ENCODE measurements around the gene ZFYVE26.
"Not testable (repeated sequence)": the region's sequence is repeated elsewhere in the genome, so short reads cannot be mapped to it uniquely, and the experiment has no call there.

The ZFYVE26 gene

DNA sequence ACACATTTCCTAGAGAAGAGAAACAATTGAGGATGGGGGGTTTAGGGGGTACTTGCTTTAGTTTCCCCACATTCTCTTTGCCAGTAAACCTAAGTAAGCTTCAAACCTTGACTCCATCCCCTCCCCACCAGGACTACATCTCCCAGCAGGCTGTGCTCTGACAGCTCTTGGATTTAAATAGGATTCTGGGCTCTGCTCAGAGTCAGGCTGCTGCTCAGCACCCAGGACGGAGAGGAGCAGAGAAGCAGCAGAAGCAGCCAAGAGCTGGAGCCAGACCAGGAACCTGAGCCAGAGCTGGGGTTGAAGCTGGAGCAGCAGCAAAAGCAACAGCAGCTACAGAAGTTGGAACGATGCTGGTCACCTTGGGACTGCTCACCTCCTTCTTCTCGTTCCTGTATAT is 94.1 kb downstream of the ZFYVE26 start:
- no peak overlapping the region for H3K27ac ChIP-seq (ENCODE audit: low read depth, low read length)
- WGBS: 60% methylated on average over 3 of the region's 3 CpGs
- H3K4me3 ChIP-seq (ENCODE audit: low read length): peak overlapping the region; percentile 25; the same call in 1 of the 2 replicates
- no peak overlapping the region for H3K9ac ChIP-seq (ENCODE audit: low read depth, low read length)
- no peaks in the 10 kb centered on the region for H3K9me3 ChIP-seq (ENCODE audit: insufficient read depth, low read depth, low read length)
- no peaks in the 10 kb centered on the region for H3K36me3 ChIP-seq (ENCODE audit: insufficient read depth, low read length)
- no peaks in the 10 kb centered on the region for H3K27me3 ChIP-seq (ENCODE audit: insufficient read depth, low read length)
- 0 out of 2 replicates have a peak, but pooled peaks cover 3% of the 10 kb centered on the region for H3K4me1 ChIP-seq (ENCODE audit: insufficient read depth, low read length)

DNA sequence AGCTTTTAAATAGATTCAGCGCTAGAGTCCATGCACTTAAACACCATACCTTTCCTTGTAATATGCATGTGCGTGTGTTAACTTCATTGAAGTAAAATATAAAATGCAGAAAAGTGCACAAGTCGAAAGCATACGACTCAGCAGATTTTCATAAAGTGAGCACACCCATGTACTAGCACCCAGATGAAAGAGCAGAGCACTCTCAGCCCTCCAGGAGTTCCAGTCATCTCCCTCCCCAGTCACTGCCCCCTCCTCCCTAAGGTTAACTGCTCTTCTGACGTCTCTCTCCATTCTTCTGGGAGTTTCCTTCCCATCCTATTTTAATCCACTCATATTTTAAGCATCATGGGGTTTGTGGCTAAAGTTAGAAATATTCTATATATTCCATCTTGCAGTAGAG is 94.5 kb downstream of the ZFYVE26 start:
- Histone ChIP-seq H3K36me3 (ENCODE audit: insufficient read depth, low read length) (no peaks in the 10 kb centered on the region), H3K9me3 (ENCODE audit: insufficient read depth, low read depth, low read length) (no peaks in the 10 kb centered on the region), H3K27ac (ENCODE audit: low read depth, low read length) (no peak overlapping the region), H3K4me3 (ENCODE audit: low read length) (no peak overlapping the region), H3K27me3 (ENCODE audit: insufficient read depth, low read length) (no peaks in the 10 kb centered on the region), H3K4me1 (ENCODE audit: insufficient read depth, low read length) (0 out of 2 replicates have a peak, but pooled peaks cover 3% of the 10 kb centered on the region), H3K9ac (ENCODE audit: low read depth, low read length) (no peak overlapping the region)
- 73% methylated on average over 5 of the region's 5 CpGs for WGBS

DNA sequence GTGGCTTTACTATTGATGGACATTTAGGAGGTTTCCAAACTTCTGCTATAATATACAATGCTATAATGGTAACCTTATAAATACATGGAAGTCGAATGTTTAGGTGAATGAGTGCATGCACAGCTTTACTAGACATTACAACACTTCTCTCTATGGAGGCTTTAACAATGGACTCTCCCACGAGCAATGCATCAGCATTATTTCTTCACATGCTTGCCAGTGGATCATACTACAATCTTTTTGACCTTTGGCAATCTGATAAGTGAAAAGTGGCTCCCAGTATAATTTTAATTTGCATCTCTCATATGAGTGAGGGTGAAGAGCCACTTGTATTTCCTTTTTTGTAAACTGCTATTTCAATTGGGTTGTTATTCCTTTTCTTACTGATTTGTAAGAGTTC is 96.5 kb downstream of the ZFYVE26 start:
- Histone ChIP-seq H3K4me3 (ENCODE audit: low read length) (no peak overlapping the region), H3K4me1 (ENCODE audit: insufficient read depth, low read length) (0 out of 2 replicates have a peak, but pooled peaks cover 3% of the 10 kb centered on the region)
- WGBS: 86% methylated on average over 1 of the region's 2 CpGs

DNA sequence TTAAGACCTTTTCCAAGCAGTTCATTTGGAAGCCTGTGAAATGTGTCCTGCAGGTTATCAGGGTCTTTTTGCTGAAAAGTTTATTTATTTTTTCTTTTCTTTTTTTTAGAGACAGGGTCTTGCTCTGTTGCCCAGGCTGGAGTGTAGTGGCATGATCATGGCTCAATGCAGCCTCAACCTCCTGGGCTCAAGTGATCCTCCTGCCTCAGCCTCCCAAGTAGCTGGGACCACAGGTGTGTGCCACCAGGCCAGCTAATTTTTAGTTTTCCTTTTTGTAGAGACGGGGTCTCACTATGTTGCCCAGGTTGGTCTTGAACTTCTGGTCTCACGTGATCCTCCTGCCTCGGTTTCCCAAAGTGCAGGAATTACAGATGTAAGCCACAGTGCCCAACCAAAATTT is 97.0 kb downstream of the ZFYVE26 start:
- H3K27ac ChIP-seq (ENCODE audit: low read depth, low read length); H3K27me3 ChIP-seq (ENCODE audit: insufficient read depth, low read length): not testable (repeated sequence)
- 92% methylated on average over 3 of the region's 3 CpGs for WGBS

More for the DNA sequence above, 96.5 kb downstream of the ZFYVE26 start:
- Histone ChIP-seq H3K36me3 (ENCODE audit: insufficient read depth, low read length) (no peaks in the 10 kb centered on the region), H3K27ac (ENCODE audit: low read depth, low read length) (no peak overlapping the region), H3K9ac (ENCODE audit: low read depth, low read length) (no peak overlapping the region), H3K9me3 (ENCODE audit: insufficient read depth, low read depth, low read length) (no peaks in the 10 kb centered on the region), H3K27me3 (ENCODE audit: insufficient read depth, low read length) (no peaks in the 10 kb centered on the region)

DNA sequence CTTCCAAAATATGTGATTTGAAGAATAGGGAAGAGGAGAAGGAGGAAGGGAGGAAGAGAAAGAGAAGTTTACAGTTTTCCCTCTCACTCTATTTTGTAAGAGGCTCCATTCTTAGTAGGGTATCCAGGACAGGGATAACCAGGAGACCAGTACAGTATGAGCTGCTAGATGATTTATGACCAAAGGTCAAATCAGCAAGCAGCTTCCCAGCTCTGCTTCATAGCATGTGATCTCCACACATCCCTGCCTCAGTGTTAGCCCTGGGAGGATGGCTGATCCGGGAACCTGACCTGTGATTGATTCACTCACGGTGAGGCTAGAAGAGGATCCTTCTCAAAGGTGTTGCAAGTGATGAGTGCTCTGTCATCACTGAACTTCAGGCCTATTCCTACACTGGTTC is 98.1 kb downstream of the ZFYVE26 start:
- Histone ChIP-seq H3K9me3 (ENCODE audit: insufficient read depth, low read depth, low read length) (no peaks in the 10 kb centered on the region), H3K4me3 (ENCODE audit: low read length) (no peak overlapping the region), H3K27ac (ENCODE audit: low read depth, low read length) (no peak overlapping the region), H3K27me3 (ENCODE audit: insufficient read depth, low read length) (no peaks in the 10 kb centered on the region), H3K36me3 (ENCODE audit: insufficient read depth, low read length) (no peaks in the 10 kb centered on the region), H3K9ac (ENCODE audit: low read depth, low read length) (no peak overlapping the region), H3K4me1 (ENCODE audit: insufficient read depth, low read length) (0 out of 2 replicates have a peak, but pooled peaks cover 3% of the 10 kb centered on the region)
- 87% methylated on average over 2 of the region's 2 CpGs for WGBS

More for the DNA sequence above, 97.0 kb downstream of the ZFYVE26 start:
- H3K36me3 ChIP-seq (ENCODE audit: insufficient read depth, low read length); H3K4me3 ChIP-seq (ENCODE audit: low read length); H3K9me3 ChIP-seq (ENCODE audit: insufficient read depth, low read depth, low read length); H3K9ac ChIP-seq (ENCODE audit: low read depth, low read length); H3K4me1 ChIP-seq (ENCODE audit: insufficient read depth, low read length): not testable (repeated sequence)

DNA sequence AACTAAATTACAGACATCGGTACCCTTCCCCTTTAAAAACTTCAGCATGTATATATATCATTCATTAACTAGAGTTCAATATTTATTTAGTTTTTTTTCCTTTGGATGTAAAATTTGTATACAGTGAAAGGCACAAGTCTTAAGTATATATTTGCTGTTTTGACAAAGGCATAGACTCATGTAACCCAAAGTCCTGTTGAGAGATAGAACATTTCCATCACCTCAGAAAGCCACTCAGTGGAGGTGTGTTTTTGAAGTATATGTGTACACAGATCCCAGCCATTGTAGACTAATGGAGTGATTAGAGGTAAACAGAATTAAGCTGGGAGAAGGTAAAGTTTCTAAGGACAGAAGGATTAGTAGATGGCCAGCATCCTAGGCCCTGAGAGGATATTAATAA is 99.3 kb downstream of the ZFYVE26 start:
- H3K9me3 ChIP-seq (ENCODE audit: insufficient read depth, low read depth, low read length): 0 out of 2 replicates have a peak, but pooled peaks cover 4% of the 10 kb centered on the region
- no peaks in the 10 kb centered on the region for H3K27me3 ChIP-seq (ENCODE audit: insufficient read depth, low read length)
- no peak overlapping the region for H3K27ac ChIP-seq (ENCODE audit: low read depth, low read length)
- no peak overlapping the region for H3K4me3 ChIP-seq (ENCODE audit: low read length)
- H3K4me1 ChIP-seq (ENCODE audit: insufficient read depth, low read length): no peaks in the 10 kb centered on the region
- no CpG with 5 or more reads among the region's 1 CpG for WGBS
- H3K9ac ChIP-seq (ENCODE audit: low read depth, low read length): no peak overlapping the region
- no peaks in the 10 kb centered on the region for H3K36me3 ChIP-seq (ENCODE audit: insufficient read depth, low read length)

DNA sequence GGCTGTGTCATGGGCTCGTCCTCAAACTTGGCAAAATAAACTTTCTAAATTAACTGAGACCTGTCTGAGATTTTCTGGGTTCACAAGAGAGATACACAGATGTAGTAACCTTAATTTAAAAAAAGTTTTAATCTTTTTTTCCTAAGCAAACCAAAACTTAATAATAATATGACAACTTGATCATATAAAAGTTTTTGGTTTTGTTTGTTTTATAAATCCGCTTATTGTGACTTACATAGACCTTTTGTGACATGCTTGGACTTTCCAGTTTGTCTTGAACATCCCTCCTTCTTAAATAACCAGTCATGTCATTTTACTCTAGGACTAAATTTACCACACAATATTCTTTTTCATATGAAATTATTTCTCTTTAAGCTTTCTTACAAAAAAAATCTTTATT is 106.2 kb downstream of the ZFYVE26 start:
- H3K27ac ChIP-seq (ENCODE audit: low read depth, low read length): no peak overlapping the region
- H3K4me1 ChIP-seq (ENCODE audit: insufficient read depth, low read length): no peaks in the 10 kb centered on the region
- H3K4me3 ChIP-seq (ENCODE audit: low read length): no peak overlapping the region
- no peaks in the 10 kb centered on the region for H3K36me3 ChIP-seq (ENCODE audit: insufficient read depth, low read length)
- H3K27me3 ChIP-seq (ENCODE audit: insufficient read depth, low read length): no peaks in the 10 kb centered on the region
- WGBS: 93% methylated on average over 2 of the region's 2 CpGs
- H3K9ac ChIP-seq (ENCODE audit: low read depth, low read length): no peak overlapping the region
- peaks cover 41% of the 10 kb centered on the region for H3K9me3 ChIP-seq (ENCODE audit: insufficient read depth, low read depth, low read length)

DNA sequence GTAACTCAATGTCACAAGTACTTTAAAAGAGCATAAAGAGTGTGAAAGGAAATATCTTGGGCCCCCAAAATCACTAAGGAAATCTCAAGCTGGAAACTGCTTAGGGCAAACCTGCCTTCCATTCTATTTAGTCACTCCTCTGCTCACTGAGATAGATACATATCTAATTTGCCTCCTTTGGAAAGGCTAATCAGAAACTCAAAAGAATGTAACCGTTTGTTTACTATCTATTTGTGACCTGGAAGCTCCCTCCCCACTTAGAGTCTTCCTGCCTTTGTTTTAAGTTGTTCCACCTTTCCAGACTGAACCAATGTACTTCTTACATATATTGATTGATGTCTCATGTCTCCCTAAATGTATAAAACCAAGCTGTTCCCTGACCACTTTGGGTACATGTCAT is 106.6 kb downstream of the ZFYVE26 start:
- 76% methylated on average over 1 of the region's 1 CpG for WGBS
- H3K9ac ChIP-seq (ENCODE audit: low read depth, low read length); H3K27me3 ChIP-seq (ENCODE audit: insufficient read depth, low read length); H3K36me3 ChIP-seq (ENCODE audit: insufficient read depth, low read length); H3K4me3 ChIP-seq (ENCODE audit: low read length); H3K4me1 ChIP-seq (ENCODE audit: insufficient read depth, low read length); H3K27ac ChIP-seq (ENCODE audit: low read depth, low read length): not testable (repeated sequence)
- peaks cover 41% of the 10 kb centered on the region for H3K9me3 ChIP-seq (ENCODE audit: insufficient read depth, low read depth, low read length)

DNA sequence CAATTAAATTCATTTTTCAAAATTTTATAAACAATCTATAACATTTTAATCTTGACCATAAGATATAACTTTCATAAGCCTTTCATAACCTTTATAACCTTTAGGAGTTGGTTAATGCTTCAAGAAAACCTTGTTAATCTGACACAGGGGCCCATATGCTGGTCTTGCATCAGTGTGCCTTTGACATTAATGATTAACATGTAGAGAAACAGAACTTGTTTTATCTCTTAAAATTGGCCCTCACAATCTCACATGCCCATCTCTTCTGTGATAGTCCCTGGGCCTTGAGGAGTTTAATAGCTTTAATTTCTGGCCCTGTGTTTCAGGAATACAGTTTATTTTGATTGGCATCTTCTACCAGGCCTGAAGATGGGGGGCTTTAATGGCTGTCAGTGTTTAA is 107.0 kb downstream of the ZFYVE26 start:
- H3K4me3 ChIP-seq (ENCODE audit: low read length): not testable (repeated sequence)

DNA sequence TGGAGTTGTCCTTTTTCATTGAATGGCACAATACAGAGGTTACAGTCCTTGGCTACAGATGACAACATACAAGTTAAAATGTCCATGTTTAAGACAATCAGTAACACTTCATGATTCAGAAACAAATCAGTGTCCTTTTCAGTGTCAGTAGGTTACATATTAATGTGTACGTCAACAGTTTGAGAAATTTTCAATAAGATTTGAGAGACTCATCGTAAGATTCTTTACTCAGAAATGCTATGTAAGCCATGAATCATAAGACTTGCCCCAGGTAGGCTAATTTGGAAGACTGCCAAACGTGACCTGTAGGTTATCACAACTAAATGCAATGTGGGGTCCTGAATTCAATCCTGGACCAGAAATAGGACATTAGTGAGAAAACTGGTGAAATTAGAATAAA is 111.2 kb downstream of the ZFYVE26 start:
- no peaks in the 10 kb centered on the region for H3K27me3 ChIP-seq (ENCODE audit: insufficient read depth, low read length)
- H3K9ac ChIP-seq (ENCODE audit: low read depth, low read length): no peak overlapping the region
- peaks cover 24% of the 10 kb centered on the region for H3K9me3 ChIP-seq (ENCODE audit: insufficient read depth, low read depth, low read length)
- WGBS: 82% methylated on average over 3 of the region's 3 CpGs
- H3K4me1 ChIP-seq (ENCODE audit: insufficient read depth, low read length): no peaks in the 10 kb centered on the region
- no peak overlapping the region for H3K4me3 ChIP-seq (ENCODE audit: low read length)
- no peak overlapping the region for H3K27ac ChIP-seq (ENCODE audit: low read depth, low read length)
- no peaks in the 10 kb centered on the region for H3K36me3 ChIP-seq (ENCODE audit: insufficient read depth, low read length)

More for the DNA sequence above, 107.0 kb downstream of the ZFYVE26 start:
- H3K9me3 ChIP-seq (ENCODE audit: insufficient read depth, low read depth, low read length): peaks cover 41% of the 10 kb centered on the region
- H3K4me1 ChIP-seq (ENCODE audit: insufficient read depth, low read length); H3K27ac ChIP-seq (ENCODE audit: low read depth, low read length); H3K36me3 ChIP-seq (ENCODE audit: insufficient read depth, low read length); H3K27me3 ChIP-seq (ENCODE audit: insufficient read depth, low read length); H3K9ac ChIP-seq (ENCODE audit: low read depth, low read length): not testable (repeated sequence)

DNA sequence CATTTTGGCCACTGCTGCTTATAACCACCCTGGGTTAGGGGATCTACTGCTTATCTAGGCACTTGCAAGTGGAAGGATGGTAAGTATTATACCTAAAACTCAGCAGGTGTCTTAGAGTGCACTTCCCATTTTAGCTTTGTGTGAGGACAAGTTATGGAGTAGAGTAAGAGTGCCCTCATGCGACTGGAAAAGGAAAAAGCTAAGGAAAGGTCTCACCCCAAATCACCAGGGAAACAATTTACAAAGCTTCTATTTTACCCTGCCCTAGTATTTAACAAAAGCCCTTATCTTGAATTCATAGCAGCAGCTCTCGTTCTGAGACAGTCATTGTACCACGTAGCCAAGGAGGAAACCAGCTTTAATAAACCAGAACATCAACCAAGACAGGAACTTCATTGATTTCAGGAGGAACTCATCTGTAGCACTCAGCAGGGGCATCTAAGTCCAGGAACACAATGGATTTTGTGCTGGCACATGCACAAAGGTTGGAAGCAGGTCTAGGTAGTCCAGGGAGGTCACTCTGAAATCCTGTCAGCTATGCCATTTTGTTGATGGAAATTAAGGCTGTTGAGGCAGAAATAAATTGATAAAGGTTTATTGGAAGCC is 111.8 kb downstream of the ZFYVE26 start:
- no peak overlapping the region for H3K9ac ChIP-seq (ENCODE audit: low read depth, low read length)
- H3K4me3 ChIP-seq (ENCODE audit: low read length): no peak overlapping the region
- no peaks in the 10 kb centered on the region for H3K27me3 ChIP-seq (ENCODE audit: insufficient read depth, low read length)
- no peaks in the 10 kb centered on the region for H3K4me1 ChIP-seq (ENCODE audit: insufficient read depth, low read length)
- WGBS: 2% methylated on average over 3 of the region's 3 CpGs
- peaks cover 18% of the 10 kb centered on the region for H3K9me3 ChIP-seq (ENCODE audit: insufficient read depth, low read depth, low read length)
- no peaks in the 10 kb centered on the region for H3K36me3 ChIP-seq (ENCODE audit: insufficient read depth, low read length)
- H3K27ac ChIP-seq (ENCODE audit: low read depth, low read length): no peak overlapping the region

DNA sequence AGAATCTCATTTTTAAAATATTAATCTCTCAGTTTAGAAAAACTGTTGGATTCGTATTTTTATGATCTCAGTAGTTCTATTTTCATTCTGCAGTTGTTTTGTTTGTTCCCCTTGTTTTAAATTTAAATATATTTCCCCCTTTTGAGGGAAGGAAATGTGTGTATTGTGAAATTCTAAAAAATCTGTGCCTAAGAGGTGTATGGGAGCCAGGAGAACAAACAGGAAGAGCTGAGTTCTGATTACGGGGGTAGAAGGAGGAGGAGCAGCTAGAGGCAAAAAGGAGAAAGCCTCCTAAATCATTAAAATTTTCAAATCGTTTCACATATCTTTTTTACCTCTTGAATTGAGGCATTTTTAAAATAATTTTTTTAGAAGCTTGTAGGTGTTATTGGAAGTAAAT is 112.4 kb downstream of the ZFYVE26 start:
- Histone ChIP-seq H3K36me3 (ENCODE audit: insufficient read depth, low read length) (no peaks in the 10 kb centered on the region), H3K4me1 (ENCODE audit: insufficient read depth, low read length) (no peaks in the 10 kb centered on the region), H3K9ac (ENCODE audit: low read depth, low read length) (no peak overlapping the region), H3K27me3 (ENCODE audit: insufficient read depth, low read length) (no peaks in the 10 kb centered on the region), H3K9me3 (ENCODE audit: insufficient read depth, low read depth, low read length) (peaks cover 12% of the 10 kb centered on the region), H3K27ac (ENCODE audit: low read depth, low read length) (no peak overlapping the region), H3K4me3 (ENCODE audit: low read length) (no peak overlapping the region)
- 100% methylated on average over 1 of the region's 3 CpGs for WGBS

All from HUES64 (cell line).